Testis (tissue), 3 donors: ENCODE results near the gene SLC6A17. TPM values are rescaled to one million over a fixed set of nuclear protein-coding genes. Genes with fewer than 3 reads are reported as not detected.

Source experiments
- DNase-seq: peaks from one replicate; pipeline ENCODE4 v3.0.0-alpha.2; 2019
- H3K27ac ChIP-seq, 2 donors: fragments of 200-600 bp; sonication (generic); one replicate each; pipeline ENCODE4 v1.5.1; 2019
- H3K27me3 ChIP-seq: fragments of 200-600 bp; sonication (generic); one replicate; pipeline ENCODE4 v1.5.1; 2019
- H3K36me3 ChIP-seq: fragments of 200-600 bp; sonication (generic); one replicate; pipeline ENCODE4 v1.5.1; 2017; ENCODE audit warnings: low read depth; ENCODE audit errors: missing control alignments
- H3K4me1 ChIP-seq: fragments of 200-600 bp; sonication (generic); one replicate; pipeline ENCODE4 v1.5.1; 2019
- H3K4me3 ChIP-seq, 2 donors: fragments of 200-600 bp; sonication (generic); one replicate each; pipeline ENCODE4 v1.5.1; 2017 to 2019
- H3K9me3 ChIP-seq: fragments of 200-600 bp; sonication (generic); one replicate; pipeline ENCODE4 v1.5.1; 2017
- CTCF ChIP-seq, 3 experiments: fragments of 450-650 bp in 2 of 3; fragments of 200-600 bp in 1 of 3; sonication (generic) in 1 of 3; IDR thresholded peaks; one replicate each; pipeline ENCODE4 v1.5.1; 2016 to 2019; ENCODE audit warnings: antibody characterized with exemption in 3 of 3, mild to moderate bottlenecking in 2 of 3, moderate library complexity in 1 of 3
- POLR2A ChIP-seq: fragments of 450-650 bp; IDR thresholded peaks from one replicate; pipeline ENCODE4 v1.6.1; 2017; ENCODE audit warnings: antibody characterized with exemption, mild to moderate bottlenecking, moderate library complexity
- WGBS, 2 donors: methylation state at CpG; one replicate each; pipeline ENCODE4 v1.1.5; 2018; 5-methylcytosine and 5-hydroxymethylcytosine counted together
- intact Hi-C: fragments of 100-400 bp; cut with DNase I; formaldehyde crosslinking; loops from one replicate; pipeline ENCODE4 v1.15.1; 2023; ENCODE audit warnings: low total_unique reads
- polyA plus RNA-seq: library from polyadenylated mRNA; stranded (reverse); fragments of 350-450 nt; fragmentation: Illumina TruSeq; extraction: RNeasy Lipid Tissue Mini Kit (QIAGEN cat#74804); gene quantifications from one replicate; pipeline ENCODE4 v1.2.3, GENCODE V29; 2014; ENCODE audit warnings: low read depth, low replicate concordance; ENCODE audit not compliant: insufficient read depth
- total RNA-seq, 2 donors: library from RNA; depleted of rRNA; stranded (reverse); fragments of >200 nt; gene quantifications; one replicate each; pipeline ENCODE4 v1.2.3, GENCODE V29; 2016

SLC6A17 gene
- total and polyA plus RNA-seq, 3 donors from 2014 or later: 3.6 to 5.3 (median 4.5) TPM

- DNase-seq: no peak
- H3K4me3 ChIP-seq: no peak overlapping the region
- H3K4me1 ChIP-seq: peaks cover 14% of the 10 kb centered on the region
- no peak for TF ChIP-seq CTCF (IDR thresholded peaks at IDR 0.05)
- no peak for TF ChIP-seq POLR2A
- H3K27ac ChIP-seq: no peak overlapping the region
- intact Hi-C loops: no loop called here
- H3K27me3 ChIP-seq: no peaks in the 10 kb centered on the region
- 75 to 77% methylated on average over 13 of the region's 13 CpGs for WGBS, 2 donors
- H3K9me3 ChIP-seq: no peaks in the 10 kb centered on the region
- no peaks in the 10 kb centered on the region for H3K36me3 ChIP-seq
Observed at GRCh38 chr1:110237386-110238152, 87.3 kb downstream of the SLC6A17 start.

- intact Hi-C loops: no loop called here
- TF ChIP-seq POLR2A (no peak), CTCF (IDR thresholded peaks at IDR 0.05) (no peak)
- DNase-seq: no peak
- peaks cover 12% of the 10 kb centered on the region for H3K4me1 ChIP-seq
- H3K36me3 ChIP-seq: no peaks in the 10 kb centered on the region
- no peaks in the 10 kb centered on the region for H3K27me3 ChIP-seq
- no peak overlapping the region for H3K4me3 ChIP-seq
- H3K9me3 ChIP-seq: no peaks in the 10 kb centered on the region
- H3K27ac ChIP-seq: no peak overlapping the region
- WGBS, 2 donors: 68 to 73% methylated on average over 11 of the region's 11 CpGs
Observed at GRCh38 chr1:110239441-110240430, 89.4 kb downstream of the SLC6A17 start.

- no peaks in the 10 kb centered on the region for H3K9me3 ChIP-seq
- H3K27me3 ChIP-seq: no peaks in the 10 kb centered on the region
- H3K27ac ChIP-seq: no peak overlapping the region
- 84 to 85% methylated on average over 8 to 13 of the region's 13 CpGs for WGBS, 2 donors
- intact Hi-C loops: no loop called here
- peaks cover 2% of the 10 kb centered on the region for H3K4me1 ChIP-seq
- H3K4me3 ChIP-seq: no peak overlapping the region
- TF ChIP-seq CTCF (IDR thresholded peaks at IDR 0.05) (no peak), POLR2A (no peak)
- H3K36me3 ChIP-seq: no peaks in the 10 kb centered on the region
- DNase-seq: no peak
Observed at GRCh38 chr1:110240476-110241210, 90.3 kb downstream of the SLC6A17 start.

- intact Hi-C loops: no loop called here
- 30 to 62% methylated on average over 2 of the region's 2 CpGs for WGBS, 2 donors
- no peak for TF ChIP-seq CTCF (IDR thresholded peaks at IDR 0.05)
- no peak for TF ChIP-seq POLR2A
Observed at GRCh38 chr1:110241516-110241915, 91.2 kb downstream of the SLC6A17 start.

More at GRCh38 chr1:110241516-110241915, 91.2 kb downstream of the SLC6A17 start:
- no peaks in the 10 kb centered on the region for H3K36me3 ChIP-seq
- no peak overlapping the region for H3K27ac ChIP-seq
- no peak overlapping the region for H3K4me3 ChIP-seq
- H3K9me3 ChIP-seq: no peaks in the 10 kb centered on the region
- DNase-seq: no peak
- no peaks in the 10 kb centered on the region for H3K27me3 ChIP-seq
- no peaks in the 10 kb centered on the region for H3K4me1 ChIP-seq
